ENCODE data around the gene RUNX1.

Gene RUNX1

DNA sequence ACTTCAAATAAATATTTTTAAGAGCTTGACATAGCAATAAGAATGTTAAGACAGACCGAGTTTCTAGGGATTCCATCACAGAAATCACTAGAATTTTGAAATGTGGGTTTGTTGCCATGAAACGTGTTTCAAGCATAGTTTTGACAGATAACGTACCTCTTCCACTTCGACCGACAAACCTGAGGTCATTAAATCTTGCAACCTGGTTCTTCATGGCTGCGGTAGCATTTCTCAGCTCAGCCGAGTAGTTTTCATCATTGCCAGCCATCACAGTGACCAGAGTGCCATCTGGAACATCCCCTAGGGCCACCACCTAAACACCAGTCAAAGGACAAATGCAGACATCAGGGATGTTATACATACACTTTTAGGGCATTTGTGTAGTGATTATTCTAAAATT lies 168.7 kb downstream of the RUNX1 start:
- DNase-seq (ENCODE audit: low spot score) = no peak

- no peak for DNase-seq (ENCODE audit: low spot score)
These were observed 170.2 kb downstream of the RUNX1 start for GRCh38 chr21:34878940-34879339.

- no peak for DNase-seq (ENCODE audit: low spot score)
These were observed 170.6 kb downstream of the RUNX1 start for GRCh38 chr21:34878501-34878900.

DNA sequence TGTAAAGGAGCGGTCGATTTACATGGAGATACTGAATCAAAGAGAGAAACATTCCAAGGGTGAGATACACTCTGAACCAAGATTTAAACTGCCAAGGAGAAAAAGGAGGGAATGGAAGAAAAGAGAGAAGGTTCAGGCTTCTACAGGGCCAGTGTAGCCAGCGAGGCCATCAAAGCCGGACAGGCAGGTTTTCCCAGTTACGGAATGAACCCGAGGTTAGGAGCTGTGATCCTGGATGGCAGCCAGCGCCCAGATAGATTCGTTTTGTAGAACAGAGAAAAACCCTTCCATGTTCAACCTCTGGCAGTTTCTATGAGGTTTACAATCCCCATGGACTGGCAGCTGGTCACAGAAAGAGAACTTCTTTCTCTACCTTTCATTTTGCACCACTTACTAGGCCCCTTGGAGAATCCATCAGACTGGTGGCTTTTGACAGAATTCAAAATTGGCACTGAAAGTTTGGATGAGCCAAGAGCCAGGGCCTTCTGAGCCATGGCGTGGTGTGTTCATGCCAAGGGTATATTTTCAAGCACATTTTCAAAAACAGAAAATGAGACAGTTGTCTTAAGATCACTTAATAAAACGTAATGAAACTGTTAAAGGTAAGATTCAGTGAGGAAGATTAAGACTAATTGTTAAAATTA lies 171.5 kb downstream of the RUNX1 start:
- no peak for DNase-seq (ENCODE audit: low spot score)

GRCh38 chr21:34875830-34876229 lies 173.3 kb downstream of the RUNX1 start:
- no peak for DNase-seq (ENCODE audit: low spot score)

GRCh38 chr21:34874684-34875513 lies 174.2 kb downstream of the RUNX1 start:
- DNase-seq (ENCODE audit: low spot score) = no peak

DNA sequence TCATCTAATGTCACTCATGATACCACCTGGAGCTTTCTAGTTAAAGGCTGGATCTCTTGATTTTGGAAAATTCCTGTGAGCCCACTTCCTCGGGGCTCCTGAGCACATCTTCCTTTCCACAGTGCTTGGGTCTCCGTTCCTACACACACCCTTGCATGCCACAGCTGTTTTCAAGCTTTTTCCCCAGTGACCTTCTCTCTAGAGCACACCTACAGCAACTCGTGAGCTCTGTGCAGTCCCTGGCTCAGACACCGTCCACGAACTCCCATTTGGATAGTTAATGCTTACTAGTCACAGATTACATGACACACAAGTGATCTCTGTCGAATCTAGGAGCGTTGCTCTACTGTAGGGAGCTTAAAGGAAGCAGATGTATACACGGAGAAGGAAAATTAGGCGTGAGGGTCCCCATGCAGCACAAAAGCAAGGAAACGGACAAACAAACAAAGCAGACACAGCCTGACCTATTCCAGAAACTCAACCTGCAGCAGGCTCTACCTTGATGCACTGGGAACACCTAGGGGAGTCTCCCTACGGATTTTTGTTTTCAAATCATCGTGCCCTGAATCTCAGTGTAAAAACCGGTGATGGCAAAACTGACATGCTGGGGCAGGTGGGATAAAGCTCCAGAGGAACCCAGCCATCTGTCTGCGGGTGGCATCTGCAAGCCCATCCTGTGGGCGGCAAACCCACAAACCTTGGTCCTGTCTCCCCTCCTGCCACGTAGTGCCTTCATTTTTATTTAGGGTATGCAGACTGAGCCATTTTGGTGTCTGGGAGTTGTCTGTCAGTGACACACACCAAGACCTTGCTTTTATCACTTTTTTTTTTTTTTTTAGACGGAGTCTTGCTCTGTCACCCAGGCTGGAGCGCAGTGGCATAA lies 177.8 kb downstream of the RUNX1 start:
- DNase-seq (ENCODE audit: low spot score) = no peak

DNA sequence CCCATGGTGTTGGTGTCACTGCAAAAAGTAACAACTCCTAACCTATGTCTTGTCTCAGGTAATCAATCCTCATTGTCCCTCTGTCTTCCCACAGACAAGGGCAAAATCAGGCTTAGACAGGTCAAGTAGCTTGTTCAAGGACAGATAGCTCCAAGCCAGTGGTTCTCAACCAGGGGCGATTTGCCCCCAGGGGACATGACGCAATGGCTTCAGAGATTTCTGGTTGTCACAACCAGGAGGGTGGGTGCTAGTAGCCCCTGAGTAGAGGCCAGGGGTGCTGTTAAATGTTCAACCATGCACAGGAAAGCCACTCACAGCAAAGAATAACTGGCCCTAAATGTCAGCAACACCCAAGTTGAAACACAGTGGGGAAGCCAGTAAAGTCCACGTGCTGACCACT lies 178.9 kb downstream of the RUNX1 start:
- DNase-seq (ENCODE audit: low spot score) = no peak

DNA sequence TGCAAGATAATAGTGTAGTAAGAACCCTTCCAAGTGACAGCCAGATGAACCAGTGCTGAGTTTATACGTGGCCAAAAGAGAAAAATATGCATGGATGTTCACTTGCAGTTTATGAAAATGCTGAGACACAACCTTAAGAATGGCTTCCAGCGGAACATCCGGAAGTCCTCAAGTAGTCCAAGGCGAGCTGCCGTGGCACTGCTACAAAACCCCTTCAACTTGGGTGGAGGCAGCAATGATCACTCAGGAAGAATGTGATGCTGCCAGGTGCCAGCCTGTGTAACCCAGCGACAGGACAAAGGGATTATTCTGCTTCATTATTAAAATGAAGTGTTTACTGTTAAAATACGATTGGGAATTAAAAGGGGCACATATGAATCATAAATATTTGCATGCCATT lies 179.6 kb downstream of the RUNX1 start:
- no peak for DNase-seq (ENCODE audit: low spot score)

DNA sequence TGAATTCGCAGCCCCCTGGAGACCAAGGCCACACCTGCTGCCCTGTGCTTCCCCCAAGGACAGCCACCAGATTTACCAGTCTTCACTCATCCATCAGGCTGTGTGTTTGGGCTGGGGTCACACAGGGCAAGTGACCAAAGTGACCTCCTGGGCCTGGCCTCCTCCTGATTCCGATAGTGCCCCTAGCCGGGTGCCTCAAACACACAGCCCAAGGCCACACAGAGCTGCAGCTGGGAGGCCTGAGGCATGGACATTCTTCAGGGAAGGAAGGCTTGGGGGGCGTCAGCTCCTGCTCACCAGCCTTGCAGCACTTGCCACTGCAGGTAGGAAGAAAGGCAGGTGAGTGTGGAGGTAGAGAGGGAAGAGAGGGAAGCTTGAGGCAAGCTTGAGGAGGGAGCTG lies 181.3 kb downstream of the RUNX1 start:
- DNase-seq (ENCODE audit: low spot score) = no peak

DNA sequence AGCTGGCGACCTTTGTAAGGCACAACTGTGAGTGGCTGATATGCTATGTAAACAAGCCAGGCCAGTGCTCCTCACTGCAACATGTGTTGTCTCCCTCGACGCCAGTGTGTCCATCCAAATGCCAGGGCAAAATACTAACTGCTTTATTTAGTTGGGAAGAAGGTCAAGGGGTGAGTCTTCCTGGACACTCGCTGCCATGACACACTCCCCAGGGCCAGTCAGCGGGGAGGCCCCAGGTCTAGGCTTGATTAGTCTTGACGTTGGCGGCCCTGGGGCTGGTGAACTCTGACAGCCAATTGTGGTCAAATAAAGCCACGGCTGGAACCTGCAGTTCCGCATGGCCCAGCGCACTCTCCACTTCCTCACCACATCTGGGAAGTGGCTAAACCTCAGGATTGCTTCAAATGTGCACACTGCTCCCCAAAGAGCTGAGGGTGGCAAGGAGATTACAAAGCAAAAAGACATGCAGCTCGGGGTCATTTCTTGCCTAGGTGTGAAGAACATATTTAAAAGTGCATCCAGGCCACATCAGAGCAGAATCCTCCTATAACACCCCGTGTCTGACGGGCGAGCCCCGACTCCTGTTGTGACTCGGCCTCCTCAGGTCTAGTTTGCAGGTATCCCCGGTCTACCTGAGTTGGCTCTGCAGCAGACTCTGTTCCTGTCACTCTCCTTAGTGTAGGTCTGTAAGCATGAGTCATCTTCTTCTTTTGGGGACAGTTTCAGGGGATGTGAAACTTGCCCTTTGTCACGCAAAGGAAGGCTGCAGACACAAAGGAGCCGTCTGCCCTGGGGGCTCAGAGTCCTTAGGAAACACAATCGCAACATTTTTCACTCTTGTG lies 183.5 kb downstream of the RUNX1 start:
- peak; percentile 66 for DNase-seq (ENCODE audit: low spot score)

- no peak for DNase-seq (ENCODE audit: low spot score)
These were observed 184.5 kb downstream of the RUNX1 start for GRCh38 chr21:34864370-34865149.

DNA sequence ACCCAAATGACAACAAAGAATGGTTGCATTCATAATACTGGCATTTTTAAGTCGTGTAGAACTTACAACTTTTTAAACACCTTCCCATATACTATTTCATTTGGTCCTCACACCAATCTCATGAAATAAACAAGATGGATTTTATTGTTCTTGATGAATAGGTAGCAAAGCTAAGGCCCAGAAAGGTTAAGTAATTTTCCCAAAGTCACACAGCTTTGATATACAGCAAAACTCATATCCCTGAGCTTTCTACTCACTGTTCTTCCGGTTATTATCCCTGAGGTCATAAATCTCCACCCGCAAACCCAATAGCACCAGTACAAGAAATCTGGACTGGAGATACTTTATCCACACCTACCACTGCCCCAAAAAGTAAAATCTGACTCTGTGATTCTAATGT lies 186.2 kb downstream of the RUNX1 start:
- no peak for DNase-seq (ENCODE audit: low spot score)

GRCh38 chr21:34861258-34861657 lies 187.8 kb downstream of the RUNX1 start:
- no peak for DNase-seq (ENCODE audit: low spot score)

DNA sequence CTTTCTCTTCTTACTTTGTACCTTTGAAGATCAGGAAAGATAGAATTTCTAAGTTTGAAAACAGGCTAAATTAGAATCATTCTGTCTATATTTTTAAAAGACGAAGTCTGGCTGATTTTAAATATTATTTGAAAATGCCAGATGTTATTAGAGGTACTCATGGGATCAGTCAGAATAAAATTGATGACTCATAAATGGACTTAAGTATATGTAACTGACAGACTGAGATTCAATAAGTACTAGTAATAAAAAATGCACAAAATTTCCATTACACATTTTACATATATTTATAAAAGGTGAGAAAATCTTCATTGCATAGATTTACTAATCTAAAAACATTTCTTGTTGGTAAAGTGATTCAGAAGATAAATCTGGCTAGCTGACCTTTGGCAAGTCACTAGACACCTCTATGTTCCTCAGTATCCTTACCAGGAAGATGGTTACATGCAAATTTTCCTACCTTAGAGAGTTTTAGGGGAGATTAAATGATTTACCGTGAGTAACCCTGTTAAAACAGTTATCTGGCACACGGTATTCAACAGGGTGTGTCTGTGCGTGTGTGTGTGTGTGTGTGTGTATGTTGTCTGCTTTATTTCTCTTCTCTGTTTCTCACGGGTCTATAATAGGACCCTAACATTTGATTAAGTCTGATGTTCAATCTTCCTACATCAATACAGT lies 189.0 kb downstream of the RUNX1 start:
- no peak for DNase-seq (ENCODE audit: low spot score)

- DNase-seq (ENCODE audit: low spot score) = no peak
These were observed 190.5 kb downstream of the RUNX1 start for GRCh38 chr21:34858559-34858958.

GRCh38 chr21:34857874-34858273 lies 191.2 kb downstream of the RUNX1 start:
- DNase-seq (ENCODE audit: low spot score) = no peak

GRCh38 chr21:34857122-34857713 lies 191.9 kb downstream of the RUNX1 start:
- no peak for DNase-seq (ENCODE audit: low spot score)

GRCh38 chr21:34852448-34852847 lies 196.7 kb downstream of the RUNX1 start:
- no peak for DNase-seq (ENCODE audit: low spot score)

- no peak for DNase-seq (ENCODE audit: low spot score)
These were observed 198.9 kb downstream of the RUNX1 start for GRCh38 chr21:34850166-34850690.

Measured in kidney capillary endothelial cell (primary cell).